Measurements from ENCODE around the gene EIF4G3.
A peak's percentile ranks its signal among the peaks of the same experiment; 100 is the strongest.

GRCh38 chr1:21220815-21221214, 44.1 kb upstream of the EIF4G3 start:
- TF ChIP-seq, protein P1, sequence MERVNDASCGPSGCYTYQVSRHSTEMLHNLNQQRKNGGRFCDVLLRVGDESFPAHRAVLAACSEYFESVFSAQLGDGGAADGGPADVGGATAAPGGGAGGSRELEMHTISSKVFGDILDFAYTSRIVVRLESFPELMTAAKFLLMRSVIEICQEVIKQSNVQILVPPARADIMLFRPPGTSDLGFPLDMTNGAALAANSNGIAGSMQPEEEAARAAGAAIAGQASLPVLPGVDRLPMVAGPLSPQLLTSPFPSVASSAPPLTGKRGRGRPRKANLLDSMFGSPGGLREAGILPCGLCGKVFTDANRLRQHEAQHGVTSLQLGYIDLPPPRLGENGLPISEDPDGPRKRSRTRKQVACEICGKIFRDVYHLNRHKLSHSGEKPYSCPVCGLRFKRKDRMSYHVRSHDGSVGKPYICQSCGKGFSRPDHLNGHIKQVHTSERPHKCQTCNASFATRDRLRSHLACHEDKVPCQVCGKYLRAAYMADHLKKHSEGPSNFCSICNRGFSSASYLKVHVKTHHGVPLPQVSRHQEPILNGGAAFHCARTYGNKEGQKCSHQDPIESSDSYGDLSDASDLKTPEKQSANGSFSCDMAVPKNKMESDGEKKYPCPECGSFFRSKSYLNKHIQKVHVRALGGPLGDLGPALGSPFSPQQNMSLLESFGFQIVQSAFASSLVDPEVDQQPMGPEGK (CRISPR knock-in tag; IDR thresholded peaks at IDR 0.05; ENCODE audit: borderline replicate concordance): no peak
- TF ChIP-seq, protein P2, sequence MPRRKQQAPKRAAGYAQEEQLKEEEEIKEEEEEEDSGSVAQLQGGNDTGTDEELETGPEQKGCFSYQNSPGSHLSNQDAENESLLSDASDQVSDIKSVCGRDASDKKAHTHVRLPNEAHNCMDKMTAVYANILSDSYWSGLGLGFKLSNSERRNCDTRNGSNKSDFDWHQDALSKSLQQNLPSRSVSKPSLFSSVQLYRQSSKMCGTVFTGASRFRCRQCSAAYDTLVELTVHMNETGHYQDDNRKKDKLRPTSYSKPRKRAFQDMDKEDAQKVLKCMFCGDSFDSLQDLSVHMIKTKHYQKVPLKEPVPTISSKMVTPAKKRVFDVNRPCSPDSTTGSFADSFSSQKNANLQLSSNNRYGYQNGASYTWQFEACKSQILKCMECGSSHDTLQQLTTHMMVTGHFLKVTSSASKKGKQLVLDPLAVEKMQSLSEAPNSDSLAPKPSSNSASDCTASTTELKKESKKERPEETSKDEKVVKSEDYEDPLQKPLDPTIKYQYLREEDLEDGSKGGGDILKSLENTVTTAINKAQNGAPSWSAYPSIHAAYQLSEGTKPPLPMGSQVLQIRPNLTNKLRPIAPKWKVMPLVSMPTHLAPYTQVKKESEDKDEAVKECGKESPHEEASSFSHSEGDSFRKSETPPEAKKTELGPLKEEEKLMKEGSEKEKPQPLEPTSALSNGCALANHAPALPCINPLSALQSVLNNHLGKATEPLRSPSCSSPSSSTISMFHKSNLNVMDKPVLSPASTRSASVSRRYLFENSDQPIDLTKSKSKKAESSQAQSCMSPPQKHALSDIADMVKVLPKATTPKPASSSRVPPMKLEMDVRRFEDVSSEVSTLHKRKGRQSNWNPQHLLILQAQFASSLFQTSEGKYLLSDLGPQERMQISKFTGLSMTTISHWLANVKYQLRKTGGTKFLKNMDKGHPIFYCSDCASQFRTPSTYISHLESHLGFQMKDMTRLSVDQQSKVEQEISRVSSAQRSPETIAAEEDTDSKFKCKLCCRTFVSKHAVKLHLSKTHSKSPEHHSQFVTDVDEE (CRISPR knock-in tag; IDR thresholded peaks at IDR 0.05): 0 out of 2 replicates have a peak, but pooled peaks have one; percentile 36
- TF ChIP-seq RARB (CRISPR knock-in tag; IDR thresholded peaks at IDR 0.05) (no peak), ZNF565 (CRISPR knock-in tag; conservative IDR thresholded peaks at IDR 0.05; ENCODE audit: low read depth) (no peak), ISL1 (CRISPR knock-in tag; IDR thresholded peaks at IDR 0.05) (peak; percentile 74), CREB5 (CRISPR knock-in tag; IDR thresholded peaks at IDR 0.05; ENCODE audit: low read depth) (no peak), TOX (CRISPR knock-in tag; IDR thresholded peaks at IDR 0.05; ENCODE audit: borderline replicate concordance) (no peak), ARNTL (CRISPR knock-in tag; IDR thresholded peaks at IDR 0.05; ENCODE audit: borderline replicate concordance, low read depth) (no peak), ZFP30 (CRISPR knock-in tag; IDR thresholded peaks at IDR 0.05) (no peak), ZNF70 (CRISPR knock-in tag; IDR thresholded peaks at IDR 0.05) (no peak), ZC3H10 (CRISPR knock-in tag; IDR thresholded peaks at IDR 0.05) (no peak), GLIS3 (CRISPR knock-in tag; IDR thresholded peaks at IDR 0.05) (no peak)
- TF ChIP-seq, protein P3, sequence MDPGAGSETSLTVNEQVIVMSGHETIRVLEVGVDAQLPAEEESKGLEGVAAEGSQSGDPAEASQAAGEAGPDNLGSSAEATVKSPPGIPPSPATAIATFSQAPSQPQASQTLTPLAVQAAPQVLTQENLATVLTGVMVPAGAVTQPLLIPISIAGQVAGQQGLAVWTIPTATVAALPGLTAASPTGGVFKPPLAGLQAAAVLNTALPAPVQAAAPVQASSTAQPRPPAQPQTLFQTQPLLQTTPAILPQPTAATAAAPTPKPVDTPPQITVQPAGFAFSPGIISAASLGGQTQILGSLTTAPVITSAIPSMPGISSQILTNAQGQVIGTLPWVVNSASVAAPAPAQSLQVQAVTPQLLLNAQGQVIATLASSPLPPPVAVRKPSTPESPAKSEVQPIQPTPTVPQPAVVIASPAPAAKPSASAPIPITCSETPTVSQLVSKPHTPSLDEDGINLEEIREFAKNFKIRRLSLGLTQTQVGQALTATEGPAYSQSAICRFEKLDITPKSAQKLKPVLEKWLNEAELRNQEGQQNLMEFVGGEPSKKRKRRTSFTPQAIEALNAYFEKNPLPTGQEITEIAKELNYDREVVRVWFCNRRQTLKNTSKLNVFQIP (CRISPR knock-in tag; IDR thresholded peaks at IDR 0.05; ENCODE audit: borderline replicate concordance, low read depth): no peak
